D721Med (cell line): ENCODE results near the gene SSTR5.
A peak's percentile ranks its signal among the peaks of the same experiment; 100 is the strongest.

Experiments used
- DNase-seq: peaks from one replicate; pipeline ENCODE4 v3.0.0; 2011; ENCODE audit warnings: low spot score; ENCODE audit not compliant: insufficient read length
- FAIRE-seq: peaks from 2 replicates; lab custom pipeline; 2011; peaks lifted over from hg19 to GRCh38; lab: Jason Lieb, UNC
- CTCF ChIP-seq: IDR thresholded peaks from 2 replicates; pipeline ENCODE4 v1.5.1; 2012; ENCODE audit warnings: mild to moderate bottlenecking, control low read depth; ENCODE audit not compliant: insufficient read depth; ENCODE audit errors: missing control alignments

SSTR5 gene

GRCh38 chr16:1045310-1045992, 27.1 kb upstream of the SSTR5 start:
- DNase-seq (no peak), FAIRE-seq (no peak)
- TF ChIP-seq CTCF = no peak

GRCh38 chr16:1045993-1046911, 26.3 kb upstream of the SSTR5 start:
- no peak for FAIRE-seq
- no peak for DNase-seq
- no peak for TF ChIP-seq CTCF

DNA sequence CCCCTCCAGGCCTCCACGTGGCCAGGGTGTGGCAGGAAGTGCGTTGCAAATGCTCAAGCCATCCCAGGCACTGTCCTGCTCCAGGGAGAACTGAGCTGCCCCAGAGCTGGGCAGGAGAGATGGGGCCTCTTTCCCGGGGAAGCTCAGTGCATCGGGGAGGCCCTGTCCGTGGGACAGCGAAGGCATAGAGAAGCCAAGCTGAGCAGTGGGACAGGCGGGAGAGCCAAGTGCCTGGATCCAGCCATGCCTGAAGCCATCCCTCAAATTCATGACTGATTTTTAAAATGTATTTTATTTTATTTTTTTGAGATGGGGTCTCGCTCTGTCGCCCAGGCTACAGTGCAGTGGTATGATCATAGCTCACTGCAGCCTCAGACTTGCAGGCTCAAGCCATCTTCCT, 25.4 kb upstream of the SSTR5 start:
- FAIRE-seq (no peak), DNase-seq (no peak)
- no peak for TF ChIP-seq CTCF

- FAIRE-seq = no peak
- no peak for DNase-seq
- no peak for TF ChIP-seq CTCF
Observed at GRCh38 chr16:1047801-1048200, 24.7 kb upstream of the SSTR5 start.

DNA sequence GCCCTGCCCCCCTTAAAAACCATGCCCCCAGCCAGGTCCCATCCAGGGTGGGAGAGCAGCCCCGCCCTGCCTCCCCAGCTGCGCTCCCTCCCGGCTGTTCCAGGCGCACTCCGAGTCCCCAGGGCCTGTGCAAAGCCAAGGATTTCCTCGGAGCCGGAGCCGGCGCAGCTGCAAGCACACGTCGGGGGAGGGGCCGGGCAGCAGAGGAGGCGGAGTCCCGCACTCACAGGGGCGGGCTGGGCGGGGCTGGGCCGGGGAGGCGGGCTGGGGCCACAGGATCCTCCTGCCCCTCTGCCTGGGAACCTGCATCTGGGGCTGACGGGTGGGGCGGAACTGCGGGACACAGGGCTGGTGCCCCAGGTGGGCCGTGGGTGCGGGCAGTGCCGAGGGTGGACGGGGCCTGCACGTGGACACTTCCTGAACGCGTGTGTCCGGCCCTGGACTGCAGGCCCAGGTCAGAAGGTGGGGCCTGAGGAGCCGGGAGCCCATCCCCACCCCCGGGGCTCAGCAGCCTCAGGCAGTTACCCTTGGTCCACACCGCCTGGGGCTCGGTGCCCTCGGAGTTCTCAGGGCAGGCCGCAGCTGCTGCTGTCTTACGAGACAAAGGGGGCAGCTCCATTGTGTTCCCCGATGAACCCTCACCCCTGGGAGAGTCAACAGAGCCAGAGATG, 24.0 kb upstream of the SSTR5 start:
- no peak for TF ChIP-seq CTCF
- FAIRE-seq (no peak), DNase-seq (peak; percentile 91)

DNA sequence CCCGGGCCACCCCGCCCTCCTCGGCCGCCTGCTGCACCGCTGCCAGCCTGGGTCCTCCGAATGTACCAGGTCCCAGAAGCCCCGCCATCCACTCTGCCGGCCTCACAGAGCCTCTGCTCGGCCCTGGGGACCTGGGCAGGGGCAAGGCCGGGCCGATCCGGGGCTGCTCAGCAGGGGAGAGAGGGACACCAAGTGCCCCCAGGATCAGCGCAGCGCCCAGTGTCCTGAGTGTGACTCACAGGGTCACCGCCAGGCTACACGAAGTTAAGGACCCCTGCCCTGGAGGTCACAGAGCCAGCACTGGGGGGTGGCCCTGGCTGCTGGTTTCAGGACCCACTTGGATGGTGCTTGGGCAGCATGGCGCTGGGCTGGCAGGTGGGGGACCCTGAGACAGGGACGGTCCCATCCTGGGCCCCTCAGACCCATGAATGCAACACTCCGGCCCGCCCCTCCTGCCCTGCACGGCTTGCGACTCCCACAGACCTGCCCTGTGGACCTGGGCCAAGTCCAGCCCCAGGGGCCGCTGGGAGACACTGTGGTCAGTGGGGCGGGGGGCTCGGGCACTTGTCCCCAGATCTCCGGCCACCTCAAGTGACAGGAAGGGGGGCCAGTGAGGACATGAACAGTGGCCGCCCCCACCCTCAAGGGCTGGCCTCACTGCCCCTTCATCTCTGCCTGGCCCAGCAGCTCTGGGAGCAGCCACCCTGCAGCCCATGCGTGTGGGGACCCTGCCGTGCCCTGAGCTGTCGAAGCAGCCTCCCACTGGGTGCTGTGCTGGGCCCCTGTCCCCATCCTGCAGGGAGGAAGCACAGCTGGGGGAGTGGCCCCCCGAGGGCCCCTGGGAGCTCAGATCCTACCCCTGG, 23.2 kb upstream of the SSTR5 start:
- FAIRE-seq (no peak), DNase-seq (no peak)
- TF ChIP-seq CTCF = no peak
